ENCODE data around the gene TSEN34. TPM values are rescaled to one million over a fixed set of nuclear protein-coding genes. Genes with fewer than 3 reads are reported as not detected.

Gene TSEN34
- 100 to 1,000 TPM in 2 of 4 donors, 10 to 100 TPM in 2; 80.5 to 118 (median 107) TPM for total RNA-seq

- TF ChIP-seq CTCF (IDR thresholded peaks at IDR 0.05), result no peak
- TF ChIP-seq POLR2A (IDR thresholded peaks at IDR 0.05), result no peak
- intact Hi-C loops (cut with DNase I; ENCODE audit: low total_unique reads), result no loop called here
- 1 to 2% methylated on average over 36 to 48 of the region's 77 CpGs for WGBS, 2 donors
- H3K4me3 ChIP-seq (ENCODE audit: low read depth, poor library complexity, severe bottlenecking), result peak within 1 kb of the TSS; percentile 75
- peak; percentile 47 to 92 for DNase-seq (ENCODE audit: low spot score in 2 of 2)
These were observed at the start of gene TSEN34 for GRCh38 chr19:54191011-54191810. Gene TSEN34, plus strand, starts transcription at chr19:54191308. Its CDS starts 57 bp downstream, at chr19:54191365.

GRCh38 chr19:54141356-54141755 is 49.8 kb upstream of the TSEN34 start:
- intact Hi-C loops (cut with DNase I; ENCODE audit: low total_unique reads), result no loop called here
- WGBS, 2 donors, result 58 to 74% methylated on average over 3 of the region's 3 CpGs
- TF ChIP-seq CTCF (IDR thresholded peaks at IDR 0.05), result no peak
- no peak for TF ChIP-seq POLR2A (IDR thresholded peaks at IDR 0.05)
- no peak for DNase-seq (ENCODE audit: low spot score in 2 of 2)
- no peak overlapping the region for H3K4me3 ChIP-seq (ENCODE audit: low read depth, poor library complexity, severe bottlenecking)

- 75 to 86% methylated on average over 7 of the region's 7 CpGs for WGBS, 2 donors
- no peak overlapping the region for H3K4me3 ChIP-seq (ENCODE audit: low read depth, poor library complexity, severe bottlenecking)
- TF ChIP-seq POLR2A (IDR thresholded peaks at IDR 0.05) (no peak), CTCF (IDR thresholded peaks at IDR 0.05) (no peak)
- DNase-seq (ENCODE audit: low spot score in 2 of 2), result no peak
- intact Hi-C loops (cut with DNase I; ENCODE audit: low total_unique reads), result no loop called here
These were observed 48.8 kb upstream of the TSEN34 start for GRCh38 chr19:54142166-54142780.

- TF ChIP-seq POLR2A (IDR thresholded peaks at IDR 0.05) (no peak), CTCF (IDR thresholded peaks at IDR 0.05) (no peak)
- no peak for DNase-seq (ENCODE audit: low spot score in 2 of 2)
- intact Hi-C loops (cut with DNase I; ENCODE audit: low total_unique reads), result no loop called here
- H3K4me3 ChIP-seq (ENCODE audit: low read depth, poor library complexity, severe bottlenecking), result no peak overlapping the region
- 85 to 86% methylated on average over 28 of the region's 28 CpGs for WGBS, 2 donors
These were observed 45.5 kb upstream of the TSEN34 start for GRCh38 chr19:54145541-54146158.

GRCh38 chr19:54147676-54148075 is 43.4 kb upstream of the TSEN34 start:
- intact Hi-C loops (cut with DNase I; ENCODE audit: low total_unique reads), result no loop called here
- no peak for DNase-seq (ENCODE audit: low spot score in 2 of 2)
- no peak overlapping the region for H3K4me3 ChIP-seq (ENCODE audit: low read depth, poor library complexity, severe bottlenecking)
- WGBS, 2 donors, result 78 to 92% methylated on average over 3 of the region's 3 CpGs
- TF ChIP-seq CTCF (IDR thresholded peaks at IDR 0.05) (no peak), POLR2A (IDR thresholded peaks at IDR 0.05) (no peak)

Data from lower leg skin (tissue), 4 donors.